ENCODE data around the gene CACHD1. TPM values are rescaled to one million over a fixed set of nuclear protein-coding genes. Genes with fewer than 3 reads are reported as not detected.

Gene CACHD1
- polyA plus RNA-seq, 1 donor from 2014 or later, result 12.7 TPM

GRCh38 chr1:64676386-64676785 lies 206.5 kb downstream of the CACHD1 start:
- H3K9me2 ChIP-seq (ENCODE audit: insufficient read depth, low read length), result no peaks in the 10 kb centered on the region
- no peak overlapping the region for H3K4me3 ChIP-seq (ENCODE audit: low read length)
- no peak overlapping the region for H3K9ac ChIP-seq (ENCODE audit: low read length)
- no peak overlapping the region for H3K27ac ChIP-seq (ENCODE audit: low read length)
- H3F3A ChIP-seq (ENCODE audit: insufficient read depth, low read length, poor library complexity, severe bottlenecking), result no peaks in the 10 kb centered on the region
- no peaks in the 10 kb centered on the region for H3K79me2 ChIP-seq (replicated peaks; ENCODE audit: insufficient read depth, low read length)
- no peaks in the 10 kb centered on the region for H4K20me1 ChIP-seq (ENCODE audit: insufficient read depth)
- no peaks in the 10 kb centered on the region for H3K27me3 ChIP-seq (ENCODE audit: insufficient read depth, low read depth, low read length)
- H2AFZ ChIP-seq (ENCODE audit: low read depth, low read length), result no peak overlapping the region
- TF ChIP-seq EP300 (conservative IDR thresholded peaks at IDR 0.05; ENCODE audit: poor library complexity, severe bottlenecking) (no peak), POLR2AphosphoS5 (IDR thresholded peaks at IDR 0.05) (no peak), REST (IDR thresholded peaks at IDR 0.05; ENCODE audit: borderline replicate concordance) (no peak), SMC3 (conservative IDR thresholded peaks at IDR 0.05; ENCODE audit: poor library complexity) (no peak), TAF1 (IDR thresholded peaks at IDR 0.05; ENCODE audit: low read depth) (no peak), EZH2 (IDR thresholded peaks at IDR 0.05; ENCODE audit: borderline replicate concordance, insufficient read depth, low read length, poor library complexity, severe bottlenecking) (no peak), CTCF (IDR thresholded peaks at IDR 0.05; ENCODE audit: poor library complexity, severe bottlenecking) (no peak), RAD21 (conservative IDR thresholded peaks at IDR 0.05) (no peak), MXI1 (conservative IDR thresholded peaks at IDR 0.05; ENCODE audit: poor library complexity, severe bottlenecking) (no peak)
- H3K9me3 ChIP-seq (ENCODE audit: low read length), result no peaks in the 10 kb centered on the region
- H3K4me2 ChIP-seq (ENCODE audit: low read length), result no peak overlapping the region
- H3K36me3 ChIP-seq (ENCODE audit: insufficient read depth, low read length), result peaks cover 7% of the 10 kb centered on the region

GRCh38 chr1:64677532-64677931 lies 207.6 kb downstream of the CACHD1 start:
- H3K27me3 ChIP-seq (ENCODE audit: insufficient read depth, low read depth, low read length), result no peaks in the 10 kb centered on the region
- no peak overlapping the region for H3K9ac ChIP-seq (ENCODE audit: low read length)
- H3K9me3 ChIP-seq (ENCODE audit: low read length), result no peaks in the 10 kb centered on the region
- no peak overlapping the region for H2AFZ ChIP-seq (ENCODE audit: low read depth, low read length)
- H3K27ac ChIP-seq (ENCODE audit: low read length), result no peak overlapping the region
- no peak overlapping the region for H3K4me2 ChIP-seq (ENCODE audit: low read length)
- H3F3A ChIP-seq (ENCODE audit: insufficient read depth, low read length, poor library complexity, severe bottlenecking), result no peaks in the 10 kb centered on the region
- no peaks in the 10 kb centered on the region for H3K79me2 ChIP-seq (replicated peaks; ENCODE audit: insufficient read depth, low read length)
- H3K36me3 ChIP-seq (ENCODE audit: insufficient read depth, low read length), result peaks cover 7% of the 10 kb centered on the region
- no peak for TF ChIP-seq SMC3 (conservative IDR thresholded peaks at IDR 0.05; ENCODE audit: poor library complexity)
- no peak for TF ChIP-seq CTCF (IDR thresholded peaks at IDR 0.05; ENCODE audit: poor library complexity, severe bottlenecking)
- no peak for TF ChIP-seq RAD21 (conservative IDR thresholded peaks at IDR 0.05)
- no peak for TF ChIP-seq REST (IDR thresholded peaks at IDR 0.05; ENCODE audit: borderline replicate concordance)
- TF ChIP-seq MXI1 (conservative IDR thresholded peaks at IDR 0.05; ENCODE audit: poor library complexity, severe bottlenecking), result no peak
- no peak for TF ChIP-seq TAF1 (IDR thresholded peaks at IDR 0.05; ENCODE audit: low read depth)
- TF ChIP-seq EP300 (conservative IDR thresholded peaks at IDR 0.05; ENCODE audit: poor library complexity, severe bottlenecking), result no peak
- TF ChIP-seq EZH2 (IDR thresholded peaks at IDR 0.05; ENCODE audit: borderline replicate concordance, insufficient read depth, low read length, poor library complexity, severe bottlenecking), result no peak
- TF ChIP-seq POLR2AphosphoS5 (IDR thresholded peaks at IDR 0.05), result no peak
- no peak overlapping the region for H3K4me3 ChIP-seq (ENCODE audit: low read length)
- H3K9me2 ChIP-seq (ENCODE audit: insufficient read depth, low read length), result no peaks in the 10 kb centered on the region
- no peaks in the 10 kb centered on the region for H4K20me1 ChIP-seq (ENCODE audit: insufficient read depth)

All from neural cell (in vitro differentiated cells).